GOT3 (cell line): ENCODE results near the gene OTUD4.
"Not testable (repeated sequence)": the region's sequence is repeated elsewhere in the genome, so short reads cannot be mapped to it uniquely, and the experiment has no call there.

Source experiments
- DNase-seq: peaks from one replicate; lab custom pipeline; 2025; ENCODE audit warnings: mixed read lengths; lab: John Stamatoyannopoulos, UW

The OTUD4 gene

GRCh38 chr4:145178740-145179280 lies 1.6 kb downstream of the OTUD4 start:
- DNase-seq = no peak

GRCh38 chr4:145177906-145178538 lies 2.4 kb downstream of the OTUD4 start:
- DNase-seq = no peak

GRCh38 chr4:145177511-145177905 lies 2.9 kb downstream of the OTUD4 start:
- no peak for DNase-seq

- DNase-seq = no peak
Observed at GRCh38 chr4:145176641-145177432, 3.6 kb downstream of the OTUD4 start.

- no peak for DNase-seq
Observed at GRCh38 chr4:145171911-145172310, 8.5 kb downstream of the OTUD4 start.

GRCh38 chr4:145170223-145170622 lies 10.2 kb downstream of the OTUD4 start:
- DNase-seq = no peak

- DNase-seq = no peak
Observed at GRCh38 chr4:145168581-145169187, 11.7 kb downstream of the OTUD4 start.

GRCh38 chr4:145167887-145168286 lies 12.5 kb downstream of the OTUD4 start:
- no peak for DNase-seq

GRCh38 chr4:145161549-145161948 lies 18.8 kb downstream of the OTUD4 start:
- DNase-seq = no peak

GRCh38 chr4:145156986-145157385 lies 23.4 kb downstream of the OTUD4 start:
- DNase-seq = no peak

GRCh38 chr4:145155268-145155870 lies 25.0 kb downstream of the OTUD4 start:
- DNase-seq = no peak

- no peak for DNase-seq
Observed at GRCh38 chr4:145154573-145154972, 25.8 kb downstream of the OTUD4 start.

- no peak for DNase-seq
Observed at GRCh38 chr4:145153904-145154298, 26.5 kb downstream of the OTUD4 start.

- no peak for DNase-seq
Observed at GRCh38 chr4:145153181-145153903, 27.0 kb downstream of the OTUD4 start.

- no peak for DNase-seq
Observed at GRCh38 chr4:145148980-145149379, 31.4 kb downstream of the OTUD4 start.

GRCh38 chr4:145136219-145136618 lies 44.2 kb downstream of the OTUD4 start:
- not testable (repeated sequence) for DNase-seq

- DNase-seq = no peak
Observed at GRCh38 chr4:145132511-145133098, 47.8 kb downstream of the OTUD4 start.

GRCh38 chr4:145131848-145132247 lies 48.5 kb downstream of the OTUD4 start:
- DNase-seq = no peak

GRCh38 chr4:145130788-145131399 lies 49.5 kb downstream of the OTUD4 start:
- no peak for DNase-seq

- DNase-seq = no peak
Observed at GRCh38 chr4:145130130-145130529, 50.3 kb downstream of the OTUD4 start.

- DNase-seq = no peak
Observed at GRCh38 chr4:145125396-145125795, 55.0 kb downstream of the OTUD4 start.
